Psoas muscle (tissue), 8 donors: ENCODE data around the gene PPP1R37. TPM values are rescaled to one million over a fixed set of nuclear protein-coding genes. Genes with fewer than 3 reads are reported as not detected.

Experiments
- ATAC-seq, 4 donors: fragments of 200-7000 bp; cut with Tn5 transposase; one replicate each; pipeline ENCODE4 v1.9.1; 2020; ENCODE audit warnings: moderate library complexity in 3 of 4, mild to moderate bottlenecking in 2 of 4
- DNase-seq, 2 donors: peaks; one replicate each; pipeline ENCODE4 v3.0.0-alpha.2; 2020
- H3K27ac ChIP-seq: fragments of 200-600 bp; one replicate; pipeline ENCODE4 v1.8.0; 2022
- H3K27me3 ChIP-seq, 3 donors: fragments of 200-600 bp in 1 of 3; one replicate each; pipeline versions ENCODE4 v1.6.1 to v1.8.0; 2013 to 2022; ENCODE audit warnings: low read length in 2 of 3, mild to moderate bottlenecking in 2 of 3, moderate library complexity in 1 of 3; ENCODE audit not compliant: insufficient read depth in 3 of 3
- H3K36me3 ChIP-seq, 2 donors: fragments of 200-600 bp in 1 of 2; one replicate each; pipeline versions ENCODE4 v1.6.1 to v1.8.0; 2013 to 2022; ENCODE audit warnings: low read depth in 1 of 2, mild to moderate bottlenecking in 1 of 2, moderate library complexity in 1 of 2; ENCODE audit not compliant: insufficient read depth in 1 of 2
- H3K4me1 ChIP-seq: fragments of 200-600 bp; one replicate; pipeline ENCODE4 v1.8.0; 2022
- H3K4me3 ChIP-seq: fragments of 200-600 bp; one replicate; pipeline ENCODE4 v1.8.0; 2022; ENCODE audit warnings: mild to moderate bottlenecking
- H3K9me3 ChIP-seq: fragments of 200-600 bp; one replicate; pipeline ENCODE4 v1.8.0; 2022
- WGBS, 3 donors: extraction: QIAGEN DNeasy Blood & Tissue Kit; methylation state at CpG; one replicate each; pipeline versions ENCODE4 v1.1.6 to v1.1.7; 2013; 5-methylcytosine and 5-hydroxymethylcytosine counted together
- intact Hi-C, 2 donors: fragments of 100-400 bp; cut with DNase I; formaldehyde crosslinking; loops; one replicate each; pipeline versions ENCODE4 v1.11.0 to v1.14.2; 2022
- polyA plus RNA-seq, 3 donors: library from polyadenylated mRNA; stranded (reverse); fragments of 200-250 nt; gene quantifications; one replicate each; pipeline ENCODE4 v1.2.3, GENCODE V29; 2013
- total RNA-seq, 4 donors: library from RNA; stranded (reverse); fragmentation: NEBNext Ultra II Directional in 2 of 4; extraction: Animal tissue kit (Norgen Biotek cat#: 25700) in 2 of 4; gene quantifications; one replicate each; pipeline versions ENCODE4 v1.2.1 to v1.2.4, GENCODE V29; 2021 to 2023
- TF ChIP-seq, protein P1 (sequence below): fragments of 200-600 bp; IDR thresholded peaks from one replicate; pipeline ENCODE4 v1.8.0; 2022; ENCODE audit warnings: antibody characterized with exemption
- donor health status: healthy with polysubstance abuse.
- donor health status: DM: no; HTN: no; CAD: no; lungs with moderate emphysema.
- donor health status: Bipolar disorder and iron deficiency.
- donor health status: healthy.
- donor health status: DM: yes; HTN: yes; CAD: no.
- donor health status: DM: no; HTN: no; CAD: no.
- donor health status: DM: no; HTN: no; CAD: no.
- donor health status: DM: yes; HTN: yes; CAD: no.

Gene PPP1R37
- total and polyA plus RNA-seq, 7 donors, result 25.5 to 39.5 (median 29.3) TPM

DNA sequence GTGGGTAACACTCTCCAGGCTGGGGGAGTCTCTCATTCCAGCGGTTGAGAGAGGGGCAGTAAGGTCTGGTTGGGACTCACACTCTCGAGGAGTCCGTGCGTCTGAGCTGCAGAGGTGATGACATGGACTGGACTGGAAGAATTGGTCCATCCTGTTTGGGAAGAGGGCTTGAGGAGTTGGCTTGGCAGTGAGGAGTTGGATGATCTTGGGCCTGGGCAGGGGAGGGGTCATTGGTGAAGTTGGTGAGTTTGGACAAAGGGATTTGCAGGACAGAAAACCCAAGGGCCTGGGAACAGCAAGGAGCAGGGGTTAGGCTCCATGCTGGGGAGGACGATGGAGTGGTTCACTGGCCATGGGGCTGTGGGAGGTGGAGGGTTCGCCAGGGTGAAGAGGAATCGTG, 3.7 kb downstream of the PPP1R37 start:
- peaks cover 80% of the 10 kb centered on the region for H3K4me1 ChIP-seq
- TF ChIP-seq, protein P1, sequence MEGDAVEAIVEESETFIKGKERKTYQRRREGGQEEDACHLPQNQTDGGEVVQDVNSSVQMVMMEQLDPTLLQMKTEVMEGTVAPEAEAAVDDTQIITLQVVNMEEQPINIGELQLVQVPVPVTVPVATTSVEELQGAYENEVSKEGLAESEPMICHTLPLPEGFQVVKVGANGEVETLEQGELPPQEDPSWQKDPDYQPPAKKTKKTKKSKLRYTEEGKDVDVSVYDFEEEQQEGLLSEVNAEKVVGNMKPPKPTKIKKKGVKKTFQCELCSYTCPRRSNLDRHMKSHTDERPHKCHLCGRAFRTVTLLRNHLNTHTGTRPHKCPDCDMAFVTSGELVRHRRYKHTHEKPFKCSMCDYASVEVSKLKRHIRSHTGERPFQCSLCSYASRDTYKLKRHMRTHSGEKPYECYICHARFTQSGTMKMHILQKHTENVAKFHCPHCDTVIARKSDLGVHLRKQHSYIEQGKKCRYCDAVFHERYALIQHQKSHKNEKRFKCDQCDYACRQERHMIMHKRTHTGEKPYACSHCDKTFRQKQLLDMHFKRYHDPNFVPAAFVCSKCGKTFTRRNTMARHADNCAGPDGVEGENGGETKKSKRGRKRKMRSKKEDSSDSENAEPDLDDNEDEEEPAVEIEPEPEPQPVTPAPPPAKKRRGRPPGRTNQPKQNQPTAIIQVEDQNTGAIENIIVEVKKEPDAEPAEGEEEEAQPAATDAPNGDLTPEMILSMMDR, result no peak
- H3K9me3 ChIP-seq, result no peaks in the 10 kb centered on the region
- H3K4me3 ChIP-seq, result no peak overlapping the region
- DNase-seq (no peak), ATAC-seq (no peak)
- intact Hi-C loops, result loop anchor here in 1 of 2 donors (10.0 kb wide), 1 partner anchor 238 kb away; no protein-coding TSS in a partner anchor
- peak overlapping the region; percentile 93 for H3K27ac ChIP-seq
- H3K36me3 ChIP-seq, result no peaks in the 10 kb centered on the region
- no peaks in the 10 kb centered on the region for H3K27me3 ChIP-seq
- WGBS, 3 donors, result 83 to 92% (median 83%) methylated on average over 7 of the region's 7 CpGs

DNA sequence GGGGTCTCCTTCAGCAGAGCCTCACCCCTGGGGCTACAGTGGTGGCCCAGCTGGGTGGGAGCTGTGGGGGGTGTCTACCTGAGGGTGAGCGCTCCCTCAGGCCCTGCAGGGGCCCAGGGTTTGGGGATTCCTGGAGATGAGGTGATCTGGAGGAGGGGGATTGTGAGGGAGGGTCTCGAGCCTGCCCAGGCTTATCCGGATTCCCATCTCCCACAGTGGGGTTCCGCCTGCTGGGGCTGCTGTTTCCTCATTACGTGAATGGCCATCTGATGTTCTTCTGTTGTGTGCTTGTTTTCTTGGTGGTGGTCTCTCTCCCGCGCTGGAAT, 4.4 kb downstream of the PPP1R37 start:
- H3K4me1 ChIP-seq, result peaks cover 86% of the 10 kb centered on the region
- DNase-seq, result no peak
- no peaks in the 10 kb centered on the region for H3K9me3 ChIP-seq

GRCh38 chr19:45097776-45098520, 5.0 kb downstream of the PPP1R37 start:
- peak; percentile 87 to 89 (median 88) for ATAC-seq
- DNase-seq, result peak; percentile 81 to 90
- H3K27ac ChIP-seq, result peak overlapping the region; percentile 93
- no peaks in the 10 kb centered on the region for H3K36me3 ChIP-seq
- H3K4me1 ChIP-seq, result peaks cover 91% of the 10 kb centered on the region
- H3K9me3 ChIP-seq, result no peaks in the 10 kb centered on the region
- TF ChIP-seq, protein P1, result no peak
- H3K4me3 ChIP-seq, result peak overlapping the region; percentile 50
- WGBS, 3 donors, result 38 to 57% (median 44%) methylated on average over 16 of the region's 16 CpGs
- no peaks in the 10 kb centered on the region for H3K27me3 ChIP-seq
- intact Hi-C loops, result loop anchor here in 1 of 2 donors (10.0 kb wide), 1 partner anchor 237 kb away; no protein-coding TSS in a partner anchor

More for the DNA sequence above, 4.4 kb downstream of the PPP1R37 start:
- Histone ChIP-seq H3K36me3 (no peaks in the 10 kb centered on the region), H3K27me3 (no peaks in the 10 kb centered on the region), H3K4me3 (peak overlapping the region; percentile 50), H3K27ac (peak overlapping the region; percentile 93)
- TF ChIP-seq, protein P1, result no peak
- 85 to 89% (median 86%) methylated on average over 7 of the region's 7 CpGs for WGBS, 3 donors
- ATAC-seq, result no peak
- intact Hi-C loops, result loop anchor here in 1 of 2 donors (10.0 kb wide), 1 partner anchor 237 kb away; no protein-coding TSS in a partner anchor

DNA sequence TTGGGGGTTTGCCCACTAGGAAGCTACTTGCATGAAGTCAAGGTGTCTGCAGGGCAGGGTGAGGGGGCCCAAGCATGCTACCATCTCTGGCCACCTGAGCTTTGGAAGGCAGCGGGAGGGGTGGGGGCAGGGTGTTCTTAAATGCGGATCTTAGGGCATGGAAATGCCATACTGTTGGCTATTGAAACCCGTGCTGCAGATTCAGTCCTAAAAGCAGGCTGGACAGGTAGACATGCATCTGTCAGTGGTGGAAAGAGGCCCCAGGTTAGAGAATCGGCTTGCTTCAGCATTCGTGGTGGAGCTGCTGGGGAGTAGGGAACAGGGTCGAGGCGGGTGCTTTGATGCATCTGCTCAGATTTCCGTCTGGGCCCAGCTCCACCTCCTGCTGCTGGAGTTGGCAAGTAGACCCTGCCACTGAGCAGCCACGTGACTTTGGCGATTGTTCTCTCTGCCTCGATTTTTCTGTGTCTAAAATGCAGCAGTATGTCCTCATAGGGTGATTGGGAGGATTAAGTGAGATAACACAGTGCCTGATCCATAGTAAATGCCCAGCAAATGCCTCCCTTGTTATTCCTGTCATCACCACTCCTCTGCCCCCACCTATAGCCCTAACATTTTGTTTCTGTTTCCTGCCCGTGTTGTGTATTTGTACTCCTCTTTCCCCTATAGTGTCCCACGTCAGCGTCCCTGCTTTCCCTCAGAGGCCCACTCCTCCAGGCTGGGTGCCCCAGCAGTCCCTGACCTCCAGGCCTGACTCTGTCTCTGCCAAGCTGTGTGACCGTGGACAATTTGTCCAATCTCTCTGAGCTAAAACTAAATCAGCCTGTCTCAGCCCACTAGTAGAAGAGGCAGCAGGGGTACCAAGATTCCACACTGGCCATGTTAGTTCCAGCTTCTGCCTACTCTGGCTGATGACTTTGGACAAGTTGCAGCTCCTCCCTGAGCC, 5.8 kb downstream of the PPP1R37 start:
- TF ChIP-seq, protein P1, result no peak
- DNase-seq (peak; percentile 52 to 74), ATAC-seq (peak; percentile 55 to 68 (median 60))
- peak overlapping the region; percentile 93 for H3K27ac ChIP-seq
- peaks cover 97% of the 10 kb centered on the region for H3K4me1 ChIP-seq
- no peaks in the 10 kb centered on the region for H3K27me3 ChIP-seq
- no peaks in the 10 kb centered on the region for H3K9me3 ChIP-seq
- 21 to 28% (median 23%) methylated on average over 15 of the region's 15 CpGs for WGBS, 3 donors
- no peaks in the 10 kb centered on the region for H3K36me3 ChIP-seq
- peak overlapping the region; percentile 50 for H3K4me3 ChIP-seq
- intact Hi-C loops, result loop anchor here in 1 of 2 donors (10.0 kb wide), 1 partner anchor 236 kb away; no protein-coding TSS in a partner anchor
